Measurements from ENCODE around the gene CSNK1E.

Gene CSNK1E

DNA sequence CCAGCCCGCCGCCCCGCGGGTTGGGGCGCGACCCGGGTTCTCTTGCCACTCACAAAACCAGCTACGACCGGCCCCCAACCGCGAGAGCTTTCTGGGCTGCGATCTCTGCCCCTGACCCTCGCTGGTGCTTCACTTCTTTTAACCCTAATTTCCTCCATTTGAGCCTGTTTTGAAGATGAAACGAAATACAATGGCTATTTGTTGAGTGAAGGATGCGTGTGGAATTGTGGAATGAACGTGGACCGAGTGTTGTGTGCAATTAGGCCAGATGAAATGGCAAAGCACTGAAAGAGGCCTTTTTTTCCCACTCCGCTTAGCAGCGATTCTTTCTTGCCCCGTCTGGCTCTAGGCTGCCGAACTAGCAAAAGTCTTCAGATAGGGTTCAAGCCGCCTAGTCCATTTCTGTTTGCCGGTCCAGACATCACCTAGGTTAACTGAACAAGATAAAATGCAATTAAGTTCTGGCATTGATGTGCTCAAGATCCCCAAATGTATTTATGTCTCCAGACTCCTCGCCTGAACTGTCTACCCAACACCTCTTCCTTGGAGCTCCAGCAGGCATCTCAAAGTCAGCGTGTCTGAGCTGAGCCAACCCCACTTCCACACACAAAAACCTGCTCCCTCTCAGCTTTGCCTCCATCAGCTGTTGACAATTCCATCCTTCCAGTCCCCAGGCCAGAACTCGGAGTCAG is 44.0 kb downstream of the CSNK1E start:
- no peak for DNase-seq

DNA sequence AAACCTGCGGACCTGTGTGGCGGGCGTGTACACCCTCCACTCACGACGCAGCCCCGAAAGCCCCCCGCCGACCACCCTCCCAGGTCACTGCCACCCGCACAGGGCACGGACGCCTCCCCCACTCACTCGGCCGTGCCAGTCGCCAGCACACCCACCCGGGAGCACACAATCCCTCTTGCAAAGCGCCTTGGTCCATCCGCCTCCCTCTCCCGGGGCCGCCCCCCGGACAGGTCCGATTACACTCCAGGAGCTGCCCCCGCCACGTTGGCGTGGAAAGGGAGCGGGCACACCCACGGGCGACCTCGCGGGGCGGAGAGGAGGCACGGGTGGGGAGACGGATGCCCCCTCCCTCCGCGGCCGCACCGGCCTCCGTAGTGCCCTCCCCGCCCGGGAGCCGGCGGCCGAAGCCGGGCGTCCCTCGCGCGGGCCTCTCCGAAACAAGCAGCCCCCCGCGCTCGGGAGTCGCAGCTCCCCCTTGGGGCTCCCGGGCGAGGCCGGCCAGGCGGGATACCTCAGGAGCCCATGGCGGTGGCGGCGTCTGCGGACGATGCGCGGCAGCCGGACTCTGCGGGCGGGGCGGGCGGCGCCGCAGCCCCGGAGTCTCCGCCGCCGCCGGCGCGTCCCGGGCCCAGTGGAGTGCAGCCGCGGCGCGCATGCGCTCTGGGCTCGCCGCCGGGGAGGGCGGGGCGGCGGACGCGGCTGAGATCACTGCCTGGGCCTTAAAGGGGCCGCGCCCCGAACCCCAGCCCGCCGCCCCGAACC is 44.7 kb downstream of the CSNK1E start, which contains the start of gene TMEM184B:
TSS of gene TMEM184B (minus strand) at position 638 of the 762 bp plus-strand sequence. CDS start 25,049 bp downstream, outside the sequence.
- peak; percentile 79 for DNase-seq

DNA sequence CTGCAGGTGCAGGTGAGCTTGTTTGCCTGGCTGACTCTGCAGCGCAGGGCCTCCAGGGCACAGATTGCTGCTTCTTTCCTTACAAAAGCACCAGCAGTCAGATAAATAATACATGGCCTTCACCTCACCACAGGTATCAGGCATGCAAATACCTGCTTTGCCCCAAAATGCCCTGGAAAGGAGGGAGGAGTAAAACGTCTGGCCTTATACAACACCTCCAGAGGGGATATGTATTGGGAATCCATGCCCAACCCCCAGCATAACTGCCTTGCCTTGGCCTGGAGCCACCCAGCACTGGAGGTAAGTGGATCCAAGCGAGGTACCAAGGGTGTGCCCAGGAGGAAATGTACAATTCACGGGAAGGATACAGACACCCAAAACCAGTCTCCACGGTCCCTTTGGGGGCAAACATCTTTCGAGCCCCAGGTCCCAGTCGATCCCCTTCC is 45.3 kb downstream of the CSNK1E start:
- no peak for DNase-seq

DNA sequence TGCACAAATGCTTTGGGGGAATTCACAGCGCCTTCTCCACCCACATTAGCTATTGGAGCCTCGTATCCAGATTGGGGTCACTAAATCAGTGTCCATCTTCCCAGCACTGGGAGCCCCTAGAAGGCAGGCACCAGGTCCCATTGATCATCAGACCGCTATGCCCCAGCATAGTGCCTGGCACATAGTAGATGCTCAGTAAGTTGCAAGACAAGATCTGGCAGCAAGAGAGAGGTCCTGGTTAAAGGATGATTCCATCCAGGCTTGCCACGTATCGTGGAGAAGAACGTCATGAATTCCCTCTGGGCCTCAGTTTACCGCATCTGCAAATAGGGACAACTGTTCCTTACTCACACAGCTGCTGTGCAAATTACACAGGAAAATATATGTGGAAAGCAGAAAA is 46.1 kb downstream of the CSNK1E start:
- no peak for DNase-seq

DNA sequence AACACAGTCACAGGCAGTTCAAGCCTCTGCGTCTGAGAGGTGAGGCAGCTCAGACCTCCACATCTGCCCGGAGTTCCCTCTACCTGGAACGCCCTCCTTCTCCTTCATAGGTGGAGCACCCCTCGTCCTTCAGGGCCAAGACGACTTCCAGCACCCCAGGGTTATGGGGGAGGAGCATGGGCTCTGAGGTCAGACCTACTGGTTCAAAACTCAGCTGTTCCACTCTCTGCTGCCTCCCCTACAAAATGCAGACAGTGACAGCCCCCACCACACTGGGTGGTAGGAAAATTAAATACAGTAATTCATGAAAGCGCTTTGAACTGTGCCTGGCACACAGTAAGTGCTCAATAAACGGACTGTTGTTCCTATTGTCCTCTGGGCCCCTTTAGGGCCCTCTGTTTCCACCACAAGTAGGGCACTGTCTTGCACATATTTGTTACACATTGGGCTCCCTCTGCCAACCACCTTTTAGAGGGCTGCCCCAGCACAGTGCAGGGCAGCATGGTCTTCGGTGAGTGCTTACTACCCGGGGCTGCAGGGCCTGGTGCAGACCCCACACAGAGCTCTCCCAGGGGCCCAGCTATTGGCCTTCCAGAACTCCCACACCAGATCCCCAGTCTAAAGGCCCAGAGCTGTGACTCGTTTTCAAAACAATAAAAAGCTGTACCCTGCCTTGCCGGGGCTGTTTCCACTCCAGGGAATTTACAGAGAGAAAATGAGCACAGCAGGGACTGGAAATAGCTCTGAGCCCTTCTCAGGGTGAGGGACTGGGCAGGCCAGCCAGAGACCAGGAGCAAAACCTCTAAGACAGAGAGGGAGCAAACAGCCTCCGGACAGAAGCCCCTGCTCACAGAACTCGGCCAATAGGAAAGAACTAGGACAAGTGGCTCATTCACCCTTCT is 46.9 kb downstream of the CSNK1E start:
- DNase-seq = peak; percentile 44

DNA sequence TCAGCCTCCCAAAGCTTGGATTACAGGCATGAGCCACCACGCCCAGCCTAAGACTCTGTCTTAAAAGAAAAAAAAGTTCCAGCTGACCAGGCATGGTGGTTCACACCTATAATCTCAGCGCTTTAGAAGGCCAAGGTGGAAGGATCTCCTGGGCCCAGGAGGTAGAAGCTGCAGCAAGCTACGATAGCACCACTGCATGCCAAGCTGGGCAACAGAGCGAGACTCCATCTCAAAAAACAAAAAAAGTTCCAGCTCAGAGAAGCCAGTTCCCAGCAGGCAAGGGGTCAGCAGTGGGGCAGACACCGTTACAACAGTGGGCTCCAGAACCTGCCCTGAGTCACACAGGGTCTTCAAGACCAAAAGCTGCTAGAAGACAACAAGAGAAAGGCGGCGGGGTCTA is 47.8 kb downstream of the CSNK1E start:
- DNase-seq = no peak

DNA sequence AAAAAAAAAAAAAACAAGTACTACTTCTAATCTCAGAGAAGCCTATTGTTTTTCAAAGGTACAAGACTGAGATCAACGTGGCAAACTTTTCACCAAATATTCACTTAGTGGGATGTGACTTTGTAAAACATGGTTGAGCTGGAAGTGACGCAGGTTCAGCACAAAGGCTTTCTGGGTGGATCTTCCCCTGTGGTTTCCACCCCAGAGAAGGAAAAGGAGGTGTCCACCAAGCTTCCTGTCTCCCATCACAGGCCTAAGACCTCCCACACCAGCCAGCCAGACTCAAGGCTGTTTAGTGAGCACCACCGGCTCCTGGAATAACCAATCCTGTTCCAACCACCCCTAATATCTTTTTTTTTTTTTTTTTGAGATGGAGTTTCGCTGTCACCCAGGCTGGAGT is 50.1 kb downstream of the CSNK1E start:
- DNase-seq = peak; percentile 21

DNA sequence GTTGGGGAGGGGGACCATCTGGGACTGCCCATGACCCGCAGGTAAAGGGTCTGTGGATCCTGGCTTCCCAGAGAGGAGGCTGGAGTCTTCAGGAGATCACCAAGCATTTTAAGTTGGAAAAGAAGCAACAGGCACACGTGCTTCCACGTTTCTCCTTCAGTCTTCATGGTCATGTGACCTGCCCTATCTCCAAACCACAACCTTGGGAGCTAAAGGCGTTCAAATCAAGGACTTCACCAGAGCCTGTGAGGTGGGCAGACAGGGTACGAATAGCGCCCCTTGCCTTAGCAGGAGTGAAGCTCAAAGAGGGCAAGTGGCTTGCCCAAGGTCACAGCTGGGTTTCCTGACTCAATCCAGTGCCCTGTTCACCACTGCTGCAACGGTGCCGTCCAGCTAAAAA is 51.1 kb downstream of the CSNK1E start:
- no peak for DNase-seq

DNA sequence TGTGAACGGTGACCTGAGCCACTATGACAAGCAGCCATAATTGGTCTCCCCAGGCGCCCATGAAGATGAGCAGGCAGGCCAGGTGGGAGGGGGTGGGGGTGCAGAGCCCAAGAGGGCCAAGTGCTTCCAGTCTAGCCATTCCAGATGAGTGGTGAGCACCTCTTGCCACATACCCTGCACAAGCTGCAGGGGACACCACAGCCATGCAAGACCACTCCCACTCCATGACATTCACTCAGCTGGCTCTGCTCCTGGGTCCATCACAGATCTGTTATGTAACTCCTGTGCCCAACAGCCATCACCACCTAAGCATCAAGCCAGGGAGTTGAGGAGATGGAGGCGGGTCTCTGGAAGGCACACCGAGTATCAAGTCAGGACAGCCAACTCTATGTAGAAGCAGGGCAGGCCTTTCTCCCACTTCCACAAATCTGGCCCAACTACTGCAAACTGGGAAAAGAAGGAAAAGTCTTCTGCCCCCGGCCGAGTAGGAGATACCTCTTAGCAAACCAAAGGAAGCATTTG is 52.9 kb downstream of the CSNK1E start:
- no peak for DNase-seq

DNA sequence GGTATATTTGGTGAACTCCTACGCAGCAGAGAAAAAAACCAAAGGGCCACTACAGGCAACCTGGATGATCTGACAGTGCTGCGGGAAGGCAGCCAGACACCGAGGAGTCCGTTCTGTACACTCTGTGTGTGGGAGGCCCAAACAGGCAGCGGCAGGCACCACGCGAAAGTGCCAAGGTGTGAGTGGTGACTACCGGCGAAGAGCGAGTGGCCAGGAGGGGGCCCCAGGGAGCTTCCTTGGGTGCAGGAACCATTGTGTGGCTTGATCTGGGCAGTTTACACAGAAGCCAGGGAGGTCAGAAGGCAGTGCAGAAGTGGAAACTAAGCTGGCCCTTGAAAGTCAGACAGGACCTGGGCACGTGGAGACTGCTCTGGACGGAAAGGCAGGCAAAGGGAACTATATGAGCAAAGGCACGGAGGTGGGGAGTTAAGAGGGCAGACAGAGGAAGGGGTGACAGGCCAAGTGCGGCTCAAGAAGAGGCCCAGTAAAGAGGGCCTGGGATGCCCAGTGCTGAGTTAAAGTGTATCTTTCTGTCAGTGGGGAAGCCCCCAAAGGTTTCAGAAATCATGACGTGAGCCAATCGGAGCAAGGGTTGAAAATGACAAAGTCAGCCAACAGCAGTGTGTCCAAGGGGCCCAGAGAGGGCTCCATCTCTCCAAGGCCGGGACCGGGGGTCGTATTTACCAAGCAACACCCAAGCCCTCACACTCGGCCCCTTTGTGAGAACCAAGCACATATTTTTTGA is 55.0 kb downstream of the CSNK1E start:
- DNase-seq = no peak

DNA sequence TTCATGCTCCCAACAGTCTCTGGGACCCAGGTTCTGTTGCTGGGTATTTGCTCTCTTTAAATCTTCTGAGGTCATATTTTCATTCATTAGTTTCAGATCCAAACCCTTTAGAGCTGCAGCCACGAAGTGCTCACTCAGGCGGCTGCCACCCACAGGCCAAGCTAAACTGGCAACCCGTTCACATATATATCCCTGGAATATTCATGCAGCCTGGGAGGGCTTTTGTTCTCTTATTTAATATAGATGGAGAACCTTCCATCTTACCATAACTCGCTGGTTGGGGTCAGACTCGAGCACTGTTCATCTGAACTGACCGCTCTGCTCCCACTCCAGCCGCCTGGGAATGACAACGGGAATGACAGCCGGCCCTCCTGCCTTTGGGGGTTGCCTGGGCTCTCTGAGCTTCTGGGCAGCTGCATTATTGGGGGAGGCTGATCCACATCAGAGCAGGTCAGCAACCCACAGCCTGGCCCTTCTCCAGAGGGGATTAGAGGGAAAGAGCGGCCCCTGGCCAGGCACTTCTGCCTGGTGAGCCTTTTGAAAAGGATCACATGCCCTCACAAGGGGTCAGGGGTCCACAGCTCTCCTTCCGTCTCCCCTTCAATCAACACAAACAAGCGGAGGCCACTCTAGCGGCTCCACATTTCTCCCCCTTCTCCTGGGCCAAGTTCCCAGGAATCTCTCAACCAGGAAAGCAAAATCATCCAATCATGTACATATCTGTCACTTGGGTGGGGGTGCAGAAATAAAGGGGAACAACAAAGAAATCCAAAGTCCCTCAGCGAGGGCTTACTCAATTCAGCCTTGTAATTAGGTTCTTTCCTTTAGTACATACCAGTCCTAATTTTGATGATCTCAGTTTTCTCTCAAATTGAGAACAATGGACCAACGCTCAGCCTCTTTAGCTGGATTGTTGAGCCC is 56.2 kb downstream of the CSNK1E start:
- peak; percentile 23 for DNase-seq

DNA sequence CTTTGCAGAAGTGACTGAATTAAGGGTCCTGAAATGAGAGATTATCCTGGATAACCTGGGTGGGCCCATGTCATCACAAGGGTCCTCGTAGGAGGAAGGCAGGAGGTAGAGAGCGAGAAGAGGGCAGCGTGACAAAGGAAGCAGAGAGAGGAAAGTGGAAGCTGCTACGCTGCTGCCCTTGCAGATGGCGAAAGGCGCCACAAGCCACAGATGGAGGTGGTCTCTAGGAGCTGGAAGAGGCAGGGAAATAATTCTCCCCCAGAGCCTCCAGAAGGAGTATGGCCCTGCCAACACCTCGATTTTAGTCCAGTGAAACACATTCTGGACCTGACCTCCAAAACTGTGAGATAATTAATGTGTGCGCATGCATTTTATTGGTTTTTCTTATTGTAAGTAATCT is 57.9 kb downstream of the CSNK1E start:
- DNase-seq = no peak

DNA sequence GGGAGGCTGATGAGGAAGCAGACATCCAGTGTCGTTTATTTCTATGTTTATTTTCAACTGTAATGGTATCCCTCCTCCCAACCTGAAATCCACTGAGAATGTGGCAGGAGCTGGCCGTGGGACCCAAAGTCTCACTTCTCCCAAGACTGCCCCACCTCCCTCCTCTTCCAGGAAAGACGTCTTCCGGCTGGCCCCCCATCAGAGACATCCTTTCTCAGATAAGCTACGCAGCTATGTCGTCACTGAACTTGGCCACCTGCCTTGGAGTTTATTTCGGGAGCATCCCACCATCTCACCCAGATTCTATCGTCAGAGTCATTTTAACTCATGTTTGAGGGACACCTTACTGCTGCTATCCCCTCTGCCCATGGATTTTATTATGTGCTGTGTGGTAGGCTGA is 58.3 kb downstream of the CSNK1E start:
- DNase-seq = no peak

DNA sequence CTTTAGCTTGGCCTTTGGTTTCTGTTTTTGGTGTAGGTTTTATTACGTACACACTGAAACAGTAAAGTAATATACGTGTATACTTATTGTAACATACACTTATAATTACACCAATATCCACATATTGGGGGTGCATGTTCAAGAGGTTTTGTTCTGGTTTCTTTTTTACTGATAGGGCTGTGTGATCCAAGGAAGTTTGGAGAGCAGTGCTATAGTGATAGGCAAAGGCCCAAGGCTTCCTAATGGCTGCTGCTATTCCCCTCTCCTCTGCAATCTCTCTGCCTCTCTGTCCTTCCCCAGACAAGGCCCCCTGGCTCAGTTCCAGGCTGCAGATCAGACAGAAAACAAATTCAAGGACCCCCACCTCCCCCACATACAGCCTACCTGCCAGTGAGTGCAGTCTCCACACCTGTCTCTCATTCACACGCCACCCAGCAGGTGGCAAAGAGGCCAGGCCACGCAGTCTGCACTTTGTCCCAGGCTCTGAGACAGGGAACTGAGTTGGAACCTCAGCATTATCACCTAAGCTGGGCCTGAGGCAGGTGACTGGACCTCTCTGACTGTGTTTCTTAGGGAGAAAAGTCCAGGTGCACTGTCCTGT is 59.5 kb downstream of the CSNK1E start:
- no peak for DNase-seq

DNA sequence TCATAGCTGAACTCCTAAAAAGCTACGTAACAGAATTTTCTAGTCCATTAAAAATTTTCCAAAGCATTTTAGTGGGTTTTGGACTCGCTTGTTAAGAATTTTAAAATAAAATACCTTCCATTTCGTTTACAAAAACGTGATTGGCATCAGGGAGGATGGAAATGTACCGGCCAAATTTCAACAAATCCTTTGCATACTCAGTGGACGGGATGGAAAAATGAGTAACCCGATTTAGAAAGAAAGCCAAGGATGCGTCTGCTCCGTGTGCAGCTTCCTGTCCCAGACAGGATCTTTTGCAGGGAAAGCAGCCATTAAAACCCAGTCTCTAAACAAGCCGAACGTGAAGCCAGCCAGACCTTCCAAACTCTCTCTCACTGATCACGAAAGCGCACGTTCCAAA is 60.1 kb downstream of the CSNK1E start:
- peak; percentile 83 for DNase-seq

DNA sequence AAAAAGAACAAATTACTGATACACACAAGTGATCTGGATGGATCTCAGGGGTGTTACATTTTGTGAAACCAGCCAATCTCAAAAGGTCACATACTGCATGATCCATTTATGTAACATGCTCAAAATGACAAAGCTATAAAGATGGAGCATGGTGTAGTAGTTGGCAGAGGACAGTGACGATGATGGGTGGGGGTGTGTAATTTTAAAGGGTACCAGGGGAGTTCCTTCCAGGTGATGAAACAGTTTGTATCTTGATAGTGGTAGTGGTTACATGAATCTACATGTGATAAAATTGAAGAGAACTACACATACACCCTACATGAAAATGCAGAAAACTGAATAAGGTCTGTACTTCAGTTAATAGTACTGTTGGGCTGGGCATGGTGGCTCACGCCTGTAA is 61.5 kb downstream of the CSNK1E start:
- DNase-seq = no peak

DNA sequence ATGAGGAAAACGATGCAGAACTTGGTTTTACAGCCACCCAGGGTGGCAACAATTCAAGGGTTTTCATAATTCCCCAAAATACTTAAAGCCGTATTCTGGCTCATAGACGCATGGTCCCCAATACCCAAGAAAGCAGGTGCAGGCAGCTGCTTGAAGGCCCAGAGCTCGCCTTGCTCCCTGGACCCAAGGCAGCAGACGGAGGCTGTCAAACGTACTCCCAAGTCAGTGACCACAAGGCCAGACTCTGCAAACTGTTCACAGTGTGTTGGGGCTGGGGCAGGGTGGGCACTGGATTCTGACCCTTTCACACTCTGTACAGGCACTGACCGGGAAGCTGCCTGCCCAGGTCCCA is 65.9 kb downstream of the CSNK1E start:
- no peak for DNase-seq

DNA sequence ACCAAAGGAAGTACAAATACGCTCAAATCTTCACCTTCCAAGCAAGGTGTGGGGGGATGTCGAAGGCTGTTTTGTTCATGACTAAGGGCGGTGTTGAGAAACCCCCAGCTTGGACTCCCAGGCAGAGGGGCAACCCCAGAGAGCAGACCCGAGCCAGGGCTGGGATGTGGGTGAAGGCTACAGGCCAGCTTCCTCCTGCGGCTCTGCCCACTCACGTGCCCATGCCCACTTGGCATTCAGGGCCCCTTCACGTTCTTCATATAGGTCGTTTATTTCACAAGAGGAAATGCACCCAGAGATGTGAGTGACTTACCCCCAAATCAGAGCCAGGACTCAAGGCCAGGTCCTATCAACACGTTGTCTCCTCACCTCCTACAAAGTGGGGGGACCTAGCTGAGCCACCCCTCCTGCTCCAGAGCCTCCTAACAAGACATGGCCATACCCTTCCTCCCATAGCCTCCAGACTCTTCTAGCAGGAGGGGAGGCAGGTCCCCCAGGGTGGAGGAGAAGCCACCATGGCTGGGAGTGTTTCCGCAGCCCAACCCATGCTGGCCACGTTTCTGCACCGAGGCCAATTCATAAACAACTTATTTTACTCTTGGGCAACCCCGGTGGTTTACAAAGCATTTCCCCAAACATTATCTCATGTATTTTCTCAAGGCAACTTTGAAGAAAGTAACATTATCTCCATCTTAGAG is 66.4 kb downstream of the CSNK1E start:
- DNase-seq = no peak

DNA sequence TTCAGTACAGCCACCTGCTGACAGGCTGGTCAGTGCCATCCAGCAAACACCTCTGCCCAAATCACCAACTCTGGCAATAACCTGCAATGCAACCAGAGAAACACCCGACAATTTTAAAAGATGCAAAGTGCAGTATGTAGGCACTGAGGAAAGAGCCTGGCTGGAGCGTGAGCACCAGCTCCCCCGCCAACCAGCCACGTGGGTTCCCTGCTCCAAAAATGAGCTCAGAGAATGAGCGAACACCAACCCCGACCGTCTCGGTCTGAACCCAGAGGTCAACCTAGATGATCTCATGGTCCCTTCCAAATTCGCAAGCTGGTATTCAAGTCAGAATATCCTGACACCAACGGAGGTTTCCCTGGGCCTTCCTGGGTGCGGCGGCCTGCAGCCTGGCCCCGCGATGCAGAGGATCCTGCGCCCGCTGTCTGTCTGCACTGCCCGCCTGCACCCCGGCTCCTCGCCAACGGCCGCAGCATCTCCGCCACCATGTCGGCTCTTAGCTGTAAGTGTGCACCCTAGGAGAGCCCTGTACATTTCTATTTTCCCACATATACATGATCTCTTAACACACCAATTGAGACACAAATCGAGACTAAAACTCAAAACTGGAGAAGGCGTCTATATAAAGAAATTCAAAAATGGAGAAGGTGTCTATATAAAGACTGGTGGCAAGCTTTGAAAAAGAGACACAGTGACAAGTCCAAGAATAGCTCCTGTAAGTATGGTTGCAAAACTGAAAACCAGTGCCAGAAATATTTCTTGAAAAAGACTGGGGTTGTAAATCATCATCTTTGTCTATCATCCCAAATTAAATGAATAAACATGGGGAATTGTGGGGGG is 67.2 kb downstream of the CSNK1E start:
- DNase-seq = no peak

All from fibroblast of skin of scalp (primary cell).